ENCODE data around the gene SERTAD1.

Gene SERTAD1

DNA sequence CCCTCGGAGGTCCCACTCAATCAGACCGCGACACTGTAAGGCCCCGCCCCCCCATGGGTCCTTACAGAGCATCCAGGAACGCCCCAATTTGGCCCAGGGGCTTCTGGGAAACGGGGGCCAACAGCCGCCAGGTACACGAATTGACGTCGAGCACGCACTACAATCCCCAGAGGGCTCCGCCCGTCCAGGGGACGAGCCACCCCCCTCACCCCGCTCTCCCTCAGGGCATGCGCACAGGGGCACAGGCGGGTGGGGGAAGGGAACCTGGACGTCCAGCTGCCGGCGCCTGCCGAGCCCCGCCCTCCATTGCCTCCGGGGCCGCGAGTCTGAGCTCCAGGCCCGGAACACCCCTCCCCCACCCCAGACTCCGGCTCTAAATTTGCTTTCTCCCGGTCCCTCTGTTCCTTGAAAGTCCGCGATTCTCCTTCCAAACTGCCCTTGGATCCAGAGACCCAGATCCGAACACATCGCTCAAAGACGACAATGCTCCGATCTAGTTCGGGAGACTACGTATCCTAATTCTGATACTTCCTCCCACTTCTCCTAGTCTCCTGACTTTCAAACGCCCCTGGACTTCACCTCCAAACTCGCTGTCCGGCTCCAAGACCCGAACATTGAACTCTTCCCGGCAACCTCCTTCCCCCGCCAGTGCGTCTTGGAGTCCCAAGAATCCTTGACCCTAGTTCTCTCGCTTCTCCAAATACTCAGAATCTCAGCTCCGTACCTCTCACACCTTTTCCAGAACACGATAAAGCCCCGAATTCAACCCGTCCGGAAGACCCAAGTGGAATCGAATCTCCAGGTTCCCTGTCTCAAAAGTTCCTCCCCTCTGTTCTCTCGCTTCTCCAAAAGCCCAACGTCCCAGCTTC, 17.6 kb upstream of the SERTAD1 start:
- Histone ChIP-seq H3K4me1 (ENCODE audit: insufficient read depth, low read length, severe bottlenecking) (peaks cover 13% of the 10 kb centered on the region), H3K27ac (ENCODE audit: low read depth, low read length, poor library complexity, severe bottlenecking) (peak overlapping the region; percentile 88), H3K4me2 (ENCODE audit: low read length) (peak overlapping the region; percentile 87), H2AFZ (ENCODE audit: low read length) (no peak overlapping the region), H4K20me1 (ENCODE audit: insufficient read depth, low read length) (no peaks in the 10 kb centered on the region), H3K9me3 (ENCODE audit: low read length) (no peaks in the 10 kb centered on the region), H3K79me2 (ENCODE audit: insufficient read depth, low read length) (peaks cover 10% of the 10 kb centered on the region), H3K27me3 (ENCODE audit: insufficient read depth, low read length) (no peaks in the 10 kb centered on the region), H3F3A (ENCODE audit: insufficient read depth, low read length) (no peaks in the 10 kb centered on the region), H3K36me3 (ENCODE audit: insufficient read depth, low read length) (peaks cover 21% of the 10 kb centered on the region; the same call in 1 of the 2 replicates), H3K9ac (ENCODE audit: low read length) (peak overlapping the region; percentile 94), H3K9me2 (ENCODE audit: low read depth, low read length) (no peaks in the 10 kb centered on the region), H3K4me3 (ENCODE audit: low read depth, low read length, poor library complexity, severe bottlenecking) (peak overlapping the region; percentile 88)
- TF ChIP-seq, protein P1, sequence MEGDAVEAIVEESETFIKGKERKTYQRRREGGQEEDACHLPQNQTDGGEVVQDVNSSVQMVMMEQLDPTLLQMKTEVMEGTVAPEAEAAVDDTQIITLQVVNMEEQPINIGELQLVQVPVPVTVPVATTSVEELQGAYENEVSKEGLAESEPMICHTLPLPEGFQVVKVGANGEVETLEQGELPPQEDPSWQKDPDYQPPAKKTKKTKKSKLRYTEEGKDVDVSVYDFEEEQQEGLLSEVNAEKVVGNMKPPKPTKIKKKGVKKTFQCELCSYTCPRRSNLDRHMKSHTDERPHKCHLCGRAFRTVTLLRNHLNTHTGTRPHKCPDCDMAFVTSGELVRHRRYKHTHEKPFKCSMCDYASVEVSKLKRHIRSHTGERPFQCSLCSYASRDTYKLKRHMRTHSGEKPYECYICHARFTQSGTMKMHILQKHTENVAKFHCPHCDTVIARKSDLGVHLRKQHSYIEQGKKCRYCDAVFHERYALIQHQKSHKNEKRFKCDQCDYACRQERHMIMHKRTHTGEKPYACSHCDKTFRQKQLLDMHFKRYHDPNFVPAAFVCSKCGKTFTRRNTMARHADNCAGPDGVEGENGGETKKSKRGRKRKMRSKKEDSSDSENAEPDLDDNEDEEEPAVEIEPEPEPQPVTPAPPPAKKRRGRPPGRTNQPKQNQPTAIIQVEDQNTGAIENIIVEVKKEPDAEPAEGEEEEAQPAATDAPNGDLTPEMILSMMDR (IDR thresholded peaks at IDR 0.05; ENCODE audit: low read length): no peak
- no peak for TF ChIP-seq EZH2 (IDR thresholded peaks at IDR 0.05; ENCODE audit: borderline replicate concordance, low read length)

DNA sequence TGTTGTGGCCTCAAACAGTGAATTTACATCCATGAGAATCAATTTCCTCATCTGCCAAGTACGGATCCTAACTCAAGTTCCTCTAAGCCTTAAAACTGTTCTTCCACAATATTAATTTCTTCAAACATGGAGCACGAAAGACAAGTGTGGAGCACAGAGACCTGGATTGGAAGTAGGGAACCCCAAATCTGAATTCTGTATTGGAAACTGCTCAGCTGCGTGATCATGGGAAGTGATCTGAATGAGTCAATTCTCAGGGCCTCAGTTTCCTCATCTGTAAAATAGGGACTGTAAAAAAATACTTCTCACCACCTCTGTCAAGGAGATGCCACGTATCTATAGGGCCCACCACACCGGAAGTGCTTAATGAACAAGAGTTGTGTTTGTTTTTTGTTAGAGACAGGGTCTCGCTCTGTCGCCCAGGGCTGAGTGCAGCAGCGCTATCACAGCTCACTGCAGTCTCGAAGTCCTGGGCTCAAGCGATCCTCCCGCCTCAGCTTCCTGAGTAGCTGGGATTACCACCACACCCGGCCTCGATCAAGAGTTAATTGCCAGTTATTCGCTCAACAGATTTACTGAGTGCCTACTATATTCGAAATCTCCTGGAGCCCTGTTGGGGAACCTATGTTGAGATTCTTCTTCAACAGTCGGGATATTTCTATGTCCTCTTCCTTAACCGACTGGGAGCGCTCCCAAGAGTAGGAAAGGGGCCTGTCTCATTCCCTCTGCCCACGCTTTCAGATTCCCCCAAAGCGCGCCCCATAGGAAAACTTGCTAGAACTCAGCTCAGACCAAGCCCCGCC, 16.7 kb upstream of the SERTAD1 start:
- H3K27ac ChIP-seq (ENCODE audit: low read depth, low read length, poor library complexity, severe bottlenecking): peak overlapping the region; percentile 69

DNA sequence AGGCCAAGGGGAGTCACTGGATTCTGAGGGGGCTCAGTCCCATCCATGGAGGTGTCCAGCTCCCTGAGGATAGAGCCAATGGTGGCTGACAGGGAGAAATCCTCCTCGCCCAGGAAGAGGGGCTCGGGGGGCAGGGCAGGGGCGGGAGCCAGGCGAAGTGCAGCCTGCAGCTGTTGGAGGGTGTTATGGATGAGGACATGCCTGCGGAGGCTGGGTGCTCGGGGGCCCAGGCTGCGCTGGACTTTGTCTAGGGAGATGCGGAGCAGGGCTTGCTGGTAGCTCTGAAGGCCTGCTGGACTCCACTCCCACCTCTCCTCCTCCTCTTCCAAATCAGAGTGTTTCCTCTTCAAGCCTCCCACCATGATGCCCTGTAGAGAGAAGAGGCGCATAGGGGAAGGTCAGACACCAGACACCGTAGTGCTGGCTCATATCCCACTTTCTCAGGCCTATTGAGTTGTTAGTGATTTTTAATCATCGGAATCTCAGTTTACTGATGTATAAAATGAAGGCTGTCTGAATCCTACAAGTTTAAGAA, 16.0 kb upstream of the SERTAD1 start:
- Histone ChIP-seq H4K20me1 (ENCODE audit: insufficient read depth, low read length) (no peaks in the 10 kb centered on the region), H3K9me3 (ENCODE audit: low read length) (no peaks in the 10 kb centered on the region), H3K9ac (ENCODE audit: low read length) (peak overlapping the region; percentile 81), H3K4me1 (ENCODE audit: insufficient read depth, low read length, severe bottlenecking) (peaks cover 13% of the 10 kb centered on the region), H3K27me3 (ENCODE audit: insufficient read depth, low read length) (no peaks in the 10 kb centered on the region), H3K79me2 (ENCODE audit: insufficient read depth, low read length) (peaks cover 10% of the 10 kb centered on the region), H3K4me2 (ENCODE audit: low read length) (peak overlapping the region; percentile 87), H3K36me3 (ENCODE audit: insufficient read depth, low read length) (peaks cover 21% of the 10 kb centered on the region; the same call in 1 of the 2 replicates), H3F3A (ENCODE audit: insufficient read depth, low read length) (no peaks in the 10 kb centered on the region), H3K27ac (ENCODE audit: low read depth, low read length, poor library complexity, severe bottlenecking) (peak overlapping the region; percentile 69), H3K4me3 (ENCODE audit: low read depth, low read length, poor library complexity, severe bottlenecking) (peak overlapping the region; percentile 88), H2AFZ (ENCODE audit: low read length) (no peak overlapping the region), H3K9me2 (ENCODE audit: low read depth, low read length) (no peaks in the 10 kb centered on the region)
- TF ChIP-seq, protein P1 (IDR thresholded peaks at IDR 0.05; ENCODE audit: low read length): no peak
- no peak for TF ChIP-seq EZH2 (IDR thresholded peaks at IDR 0.05; ENCODE audit: borderline replicate concordance, low read length)

More for the DNA sequence above, 16.7 kb upstream of the SERTAD1 start:
- Histone ChIP-seq H3K4me2 (ENCODE audit: low read length) (peak overlapping the region; percentile 87), H3K79me2 (ENCODE audit: insufficient read depth, low read length) (peaks cover 10% of the 10 kb centered on the region), H3K4me1 (ENCODE audit: insufficient read depth, low read length, severe bottlenecking) (peaks cover 13% of the 10 kb centered on the region), H3F3A (ENCODE audit: insufficient read depth, low read length) (no peaks in the 10 kb centered on the region), H3K9me3 (ENCODE audit: low read length) (no peaks in the 10 kb centered on the region), H3K9me2 (ENCODE audit: low read depth, low read length) (no peaks in the 10 kb centered on the region), H3K36me3 (ENCODE audit: insufficient read depth, low read length) (peaks cover 21% of the 10 kb centered on the region; the same call in 1 of the 2 replicates), H3K9ac (ENCODE audit: low read length) (peak overlapping the region; percentile 81), H4K20me1 (ENCODE audit: insufficient read depth, low read length) (no peaks in the 10 kb centered on the region), H3K4me3 (ENCODE audit: low read depth, low read length, poor library complexity, severe bottlenecking) (peak overlapping the region; percentile 88), H2AFZ (ENCODE audit: low read length) (no peak overlapping the region), H3K27me3 (ENCODE audit: insufficient read depth, low read length) (no peaks in the 10 kb centered on the region)
- no peak for TF ChIP-seq EZH2 (IDR thresholded peaks at IDR 0.05; ENCODE audit: borderline replicate concordance, low read length)
- TF ChIP-seq, protein P1 (IDR thresholded peaks at IDR 0.05; ENCODE audit: low read length): no peak

Measured in OCI-LY1 (cell line).